ENCODE results near the gene GALNT18. TPM values are rescaled to one million over a fixed set of nuclear protein-coding genes. Genes with fewer than 3 reads are reported as not detected.

Gene GALNT18
- polyA plus RNA-seq, 1 donor (not counting 4 experiments of a cell fraction or from before 2014, with no cell fraction given): 27.2 TPM

- DNase-seq (ENCODE audit: low read depth, low spot score) (no peak), FAIRE-seq (no peak)
- Histone ChIP-seq H3K9ac (ENCODE audit: control insufficient read depth, extremely low read depth, insufficient read depth, low read length) (no peak overlapping the region), H3K4me2 (ENCODE audit: control insufficient read depth, extremely low read depth, insufficient read depth, low read depth, low read length) (no peak overlapping the region), H3K27me3 (ENCODE audit: control insufficient read depth, extremely low read depth, insufficient read depth, low read length) (peaks cover 21% of the 10 kb centered on the region), H3K4me3 (ENCODE audit: control insufficient read depth in 2 of 3, extremely low read depth in 1 of 3, insufficient read depth in 2 of 3, low read depth in 1 of 3, low read length in 3 of 3) (no peak overlapping the region), H3K9me1 (ENCODE audit: control insufficient read depth, extremely low read depth, insufficient read depth, low read length) (no peaks in the 10 kb centered on the region), H2AFZ (ENCODE audit: control insufficient read depth, low read length) (no peak overlapping the region), H3K36me3 (ENCODE audit: control insufficient read depth in 2 of 2, extremely low read depth in 1 of 2, insufficient read depth in 2 of 2, low read length in 2 of 2) (no peaks in the 10 kb centered on the region), H4K20me1 (ENCODE audit: control insufficient read depth, extremely low read depth, insufficient read depth, low read length) (no peaks in the 10 kb centered on the region), H3K9me3 (ENCODE audit: control insufficient read depth, low read depth, low read length) (peaks cover 2% of the 10 kb centered on the region), H3K27ac (ENCODE audit: control insufficient read depth, insufficient read depth, low read length) (no peak overlapping the region), H3K4me1 (ENCODE audit: control insufficient read depth, extremely low read depth, insufficient read depth, low read length) (no peaks in the 10 kb centered on the region), H3K79me2 (ENCODE audit: control insufficient read depth, insufficient read depth, low read length) (no peaks in the 10 kb centered on the region)
- dilution Hi-C loops (cut with MboI; ENCODE audit: extremely low pct_ligation_motif_present, low sequenced_read_pairs): no loop called here
- TF ChIP-seq EZH2 (IDR thresholded peaks at IDR 0.05; ENCODE audit: low read length): no peak
- TF ChIP-seq CTCF (optimal IDR thresholded peaks at IDR 0.05 in 1 of 3, IDR thresholded peaks at IDR 0.05 in 1 of 3, conservative IDR thresholded peaks at IDR 0.05 in 1 of 3; ENCODE audit: extremely low read depth in 1 of 3, insufficient read depth in 2 of 3, low read length in 3 of 3): no peak
Measured at GRCh38 chr11:11662578-11662977, 40.8 kb upstream of the GALNT18 start.

DNA sequence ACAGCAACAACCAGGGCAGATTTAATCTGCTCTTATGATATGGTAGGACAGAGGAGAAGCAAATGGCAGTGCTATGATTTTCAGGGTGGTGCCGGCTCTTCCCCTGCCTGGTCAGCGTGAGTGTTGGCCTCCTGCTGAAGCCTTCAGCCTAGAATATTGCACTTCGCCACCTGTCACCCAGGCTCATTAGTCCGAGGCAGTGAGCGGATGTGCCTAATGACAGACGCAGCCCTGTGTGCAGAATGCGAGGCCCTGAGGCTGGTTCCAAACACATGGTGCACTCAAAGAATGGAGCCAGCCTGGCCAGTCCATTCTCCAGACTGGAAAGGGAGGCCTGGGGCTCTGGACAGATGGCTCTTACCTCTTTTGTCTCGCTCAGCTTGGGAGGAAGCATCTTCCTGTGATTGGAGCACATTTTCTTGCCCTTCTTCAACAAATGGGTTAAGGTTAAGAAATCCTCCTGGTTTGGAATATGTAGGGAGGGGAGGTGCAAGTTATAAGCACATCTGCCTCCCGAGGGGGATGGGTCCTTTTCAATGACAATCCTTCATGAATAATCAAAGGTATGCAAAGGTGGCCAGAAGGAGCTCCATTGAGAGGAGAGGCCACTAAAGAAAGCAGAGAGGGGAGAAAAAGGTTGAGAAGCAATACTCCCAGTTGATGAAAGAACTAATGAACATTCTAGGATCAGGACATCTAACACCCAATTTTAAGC lies 39.7 kb upstream of the GALNT18 start:
- no peak overlapping the region for H3K9ac ChIP-seq (ENCODE audit: control insufficient read depth, extremely low read depth, insufficient read depth, low read length)
- TF ChIP-seq CTCF (optimal IDR thresholded peaks at IDR 0.05 in 1 of 3, IDR thresholded peaks at IDR 0.05 in 1 of 3, conservative IDR thresholded peaks at IDR 0.05 in 1 of 3; ENCODE audit: extremely low read depth in 1 of 3, insufficient read depth in 2 of 3, low read length in 3 of 3) (no peak), EZH2 (IDR thresholded peaks at IDR 0.05; ENCODE audit: low read length) (no peak)
- no peak for FAIRE-seq

More for the DNA sequence above, 39.7 kb upstream of the GALNT18 start:
- H3K4me1 ChIP-seq (ENCODE audit: control insufficient read depth, extremely low read depth, insufficient read depth, low read length): no peaks in the 10 kb centered on the region
- H3K36me3 ChIP-seq (ENCODE audit: control insufficient read depth in 2 of 2, extremely low read depth in 1 of 2, insufficient read depth in 2 of 2, low read length in 2 of 2): no peaks in the 10 kb centered on the region
- DNase-seq (ENCODE audit: low read depth, low spot score): no peak
- no peak overlapping the region for H3K27ac ChIP-seq (ENCODE audit: control insufficient read depth, insufficient read depth, low read length)
- H3K9me1 ChIP-seq (ENCODE audit: control insufficient read depth, extremely low read depth, insufficient read depth, low read length): no peaks in the 10 kb centered on the region
- no peak overlapping the region for H2AFZ ChIP-seq (ENCODE audit: control insufficient read depth, low read length)
- H3K4me2 ChIP-seq (ENCODE audit: control insufficient read depth, extremely low read depth, insufficient read depth, low read depth, low read length): no peak overlapping the region
- H3K4me3 ChIP-seq (ENCODE audit: control insufficient read depth in 2 of 3, extremely low read depth in 1 of 3, insufficient read depth in 2 of 3, low read depth in 1 of 3, low read length in 3 of 3): no peak overlapping the region
- no peaks in the 10 kb centered on the region for H3K79me2 ChIP-seq (ENCODE audit: control insufficient read depth, insufficient read depth, low read length)
- H3K27me3 ChIP-seq (ENCODE audit: control insufficient read depth, extremely low read depth, insufficient read depth, low read length): peaks cover 23% of the 10 kb centered on the region
- dilution Hi-C loops (cut with MboI; ENCODE audit: extremely low pct_ligation_motif_present, low sequenced_read_pairs): no loop called here
- no peaks in the 10 kb centered on the region for H3K9me3 ChIP-seq (ENCODE audit: control insufficient read depth, low read depth, low read length)
- no peaks in the 10 kb centered on the region for H4K20me1 ChIP-seq (ENCODE audit: control insufficient read depth, extremely low read depth, insufficient read depth, low read length)

All from keratinocyte (primary cell).